Measurements from ENCODE around the gene RNH1. TPM values are rescaled to one million over a fixed set of nuclear protein-coding genes. Genes with fewer than 3 reads are reported as not detected.

Gene RNH1
- total RNA-seq, 4 donors from 2014 or later: 220 to 303 (median 281) TPM

- TF ChIP-seq CTCF (IDR thresholded peaks at IDR 0.05) (no peak), EP300 (IDR thresholded peaks at IDR 0.05) (peak; percentile 62 to 64), POLR2A (IDR thresholded peaks at IDR 0.05) (peak in 1 of 2 donors; percentile 40)
- peak; percentile 49 to 51 for DNase-seq (ENCODE audit: low spot score in 2 of 2)
- Histone ChIP-seq H3K36me3 (peaks cover 0 to 20% (median 0%) of the 10 kb centered on the region in 3 donors), H3K9me3 (no peaks in the 10 kb centered on the region), H3K4me3 (peak within 1 kb of the TSS; percentile 15 to 98 (median 73)), H3K27me3 (no peaks in the 10 kb centered on the region), H3K4me1 (peaks cover 0 to 46% (median 31%) of the 10 kb centered on the region in 4 donors), H3K27ac (peak within 1 kb of the TSS; percentile 51 to 92 (median 89))
- WGBS, 2 donors: 6 to 8% methylated on average over 47 to 60 of the region's 93 CpGs
These were observed 30.0 kb upstream of the RNH1 start, which contains the start of gene LRRC56 for GRCh38 chr11:536841-537621. Gene LRRC56, plus strand, starts transcription at chr11:537527. Its CDS starts 3,158 bp downstream, at chr11:540685.

DNA sequence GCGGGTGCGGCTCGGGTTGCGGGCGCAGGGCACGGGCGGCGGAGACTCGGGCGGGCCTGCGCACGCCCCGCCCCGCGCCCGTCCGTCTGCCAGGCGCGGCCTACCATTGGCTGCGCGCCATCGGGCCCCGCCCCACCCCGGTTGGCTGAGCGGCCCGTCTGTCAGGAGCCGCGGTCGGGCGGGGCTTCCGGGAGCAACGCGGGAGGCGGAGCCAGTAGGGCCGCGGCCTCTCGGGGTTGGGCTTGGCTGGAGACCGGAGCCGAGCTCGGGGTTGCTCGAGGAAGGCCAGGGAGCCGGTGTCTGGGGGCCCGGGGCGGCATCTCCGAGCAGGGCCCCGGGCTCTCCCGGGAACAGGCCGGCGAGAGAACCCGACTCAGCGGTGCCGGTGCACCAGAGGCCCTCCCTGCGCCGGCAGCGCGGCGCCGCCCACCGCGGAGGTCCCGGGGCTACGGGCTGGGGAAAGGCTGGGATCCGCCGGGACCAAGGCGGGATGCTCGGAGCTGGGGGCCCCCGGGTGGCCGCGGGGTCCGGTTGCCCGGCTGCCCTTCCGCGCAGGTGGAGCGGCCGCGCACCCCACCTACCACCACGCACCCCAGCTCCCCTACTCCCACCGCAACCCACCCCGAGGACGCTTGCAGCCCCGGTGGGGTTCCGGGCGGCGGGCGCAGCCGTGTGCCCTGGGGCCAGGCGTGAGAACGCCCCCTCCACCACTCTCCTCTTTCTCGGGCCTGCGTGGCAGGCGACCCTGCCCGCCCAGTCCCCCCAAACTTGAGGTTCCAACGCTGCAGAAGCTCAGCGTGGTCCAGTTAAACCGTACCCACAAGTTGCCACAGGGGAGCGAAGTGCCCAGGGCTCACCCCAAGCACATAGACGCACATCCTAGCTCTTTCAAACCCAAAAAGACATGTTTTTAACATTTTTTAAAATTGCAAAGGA lies 28.7 kb upstream of the RNH1 start, which contains the start of gene HRAS:
Gene HRAS (minus strand): TSS at position 58 of the 936 bp plus-strand sequence.
- peak in 1 of 2 donors; percentile 75 for TF ChIP-seq EP300 (IDR thresholded peaks at IDR 0.05)
- peak; percentile 24 to 75 for TF ChIP-seq POLR2A (IDR thresholded peaks at IDR 0.05)
- peak in 2 of 5 experiments; percentile 2 to 12 for TF ChIP-seq CTCF (IDR thresholded peaks at IDR 0.05)
- 4 to 8% methylated on average over 22 to 78 of the region's 97 CpGs for WGBS, 2 donors
- Histone ChIP-seq H3K27me3 (no peaks in the 10 kb centered on the region), H3K4me3 (peak within 1 kb of the TSS; percentile 51 to 98 (median 73)), H3K36me3 (peaks cover 0 to 33% (median 0%) of the 10 kb centered on the region in 3 donors), H3K9me3 (no peaks in the 10 kb centered on the region), H3K4me1 (peaks cover 0 to 46% (median 31%) of the 10 kb centered on the region in 4 donors), H3K27ac (peak within 1 kb of the TSS; percentile 51 to 92 (median 89))
- DNase-seq (ENCODE audit: low spot score in 2 of 2): peak; percentile 89 to 90

- no peaks in the 10 kb centered on the region for H3K27me3 ChIP-seq
- H3K27ac ChIP-seq: peak overlapping the region in 2 of 4 donors; percentile 78 to 83
- H3K4me1 ChIP-seq: peaks cover 0 to 46% (median 31%) of the 10 kb centered on the region in 4 donors
- no peaks in the 10 kb centered on the region for H3K9me3 ChIP-seq
- no CpG with 5 or more reads among the region's 56 CpGs for WGBS, 2 donors
- peak overlapping the region in 3 of 4 donors; percentile 51 to 93 (median 74) for H3K4me3 ChIP-seq
- no peak for DNase-seq (ENCODE audit: low spot score in 2 of 2)
- TF ChIP-seq EP300 (IDR thresholded peaks at IDR 0.05): no peak
- no peak for TF ChIP-seq POLR2A (IDR thresholded peaks at IDR 0.05)
- TF ChIP-seq CTCF (IDR thresholded peaks at IDR 0.05): no peak
- H3K36me3 ChIP-seq: peaks cover 0 to 34% (median 0%) of the 10 kb centered on the region in 3 donors
These were observed 28.1 kb upstream of the RNH1 start for GRCh38 chr11:535210-535518.

- WGBS, 2 donors: 4 to 6% methylated on average over 26 to 35 of the region's 66 CpGs
- Histone ChIP-seq H3K4me3 (peak overlapping the region; percentile 51 to 93 (median 73)), H3K27ac (peak overlapping the region in 3 of 4 donors; percentile 50 to 83 (median 78))
These were observed 27.6 kb upstream of the RNH1 start for GRCh38 chr11:534396-535209.

More at GRCh38 chr11:534396-535209, 27.6 kb upstream of the RNH1 start:
- Histone ChIP-seq H3K9me3 (no peaks in the 10 kb centered on the region), H3K27me3 (no peaks in the 10 kb centered on the region), H3K4me1 (peaks cover 0 to 46% (median 31%) of the 10 kb centered on the region in 4 donors), H3K36me3 (peaks cover 0 to 39% (median 0%) of the 10 kb centered on the region in 3 donors)
- TF ChIP-seq CTCF (IDR thresholded peaks at IDR 0.05) (no peak), POLR2A (IDR thresholded peaks at IDR 0.05) (no peak), EP300 (IDR thresholded peaks at IDR 0.05) (no peak)
- DNase-seq (ENCODE audit: low spot score in 2 of 2): no peak
